ENCODE measurements around the gene NTF3. TPM values are rescaled to one million over a fixed set of nuclear protein-coding genes. Genes with fewer than 3 reads are reported as not detected.

NTF3 gene
- total RNA-seq, 2 donors from 2014 or later = 1.0 to 1.2 TPM

- no peaks in the 10 kb centered on the region for H3K9me3 ChIP-seq
- H3K27ac ChIP-seq = no peak overlapping the region
- no peaks in the 10 kb centered on the region for H3K4me1 ChIP-seq (replicated peaks)
- DNase-seq (ENCODE audit: low spot score) = no peak
- no peak for TF ChIP-seq POLR2A (IDR thresholded peaks at IDR 0.05)
- no peak for TF ChIP-seq CTCF (IDR thresholded peaks at IDR 0.05)
- TF ChIP-seq POLR2AphosphoS5 (IDR thresholded peaks at IDR 0.05) = no peak
- H3K36me3 ChIP-seq = no peaks in the 10 kb centered on the region
- no peak overlapping the region for H3K4me3 ChIP-seq
- 88% methylated on average over 9 of the region's 9 CpGs for WGBS
- no peaks in the 10 kb centered on the region for H3K27me3 ChIP-seq (replicated peaks; ENCODE audit: insufficient read depth)
- intact Hi-C loops (cut with DNase I) = no loop called here
Measured at GRCh38 chr12:5510251-5510805, 78.4 kb downstream of the NTF3 start.

GRCh38 chr12:5511256-5511643 is 79.3 kb downstream of the NTF3 start:
- H3K4me1 ChIP-seq (replicated peaks) = no peaks in the 10 kb centered on the region
- DNase-seq (ENCODE audit: low spot score) = no peak
- H3K36me3 ChIP-seq = no peaks in the 10 kb centered on the region
- 72% methylated on average over 6 of the region's 6 CpGs for WGBS
- H3K27me3 ChIP-seq (replicated peaks; ENCODE audit: insufficient read depth) = no peaks in the 10 kb centered on the region
- no peak overlapping the region for H3K4me3 ChIP-seq
- TF ChIP-seq CTCF (IDR thresholded peaks at IDR 0.05) (no peak), POLR2AphosphoS5 (IDR thresholded peaks at IDR 0.05) (no peak), POLR2A (IDR thresholded peaks at IDR 0.05) (no peak)
- intact Hi-C loops (cut with DNase I) = no loop called here
- H3K27ac ChIP-seq = no peak overlapping the region
- H3K9me3 ChIP-seq = no peaks in the 10 kb centered on the region

GRCh38 chr12:5511644-5512600 is 80.0 kb downstream of the NTF3 start:
- DNase-seq (ENCODE audit: low spot score) = peak; percentile 22
- no peaks in the 10 kb centered on the region for H3K27me3 ChIP-seq (replicated peaks; ENCODE audit: insufficient read depth)
- no peak overlapping the region for H3K27ac ChIP-seq
- TF ChIP-seq POLR2AphosphoS5 (IDR thresholded peaks at IDR 0.05) = no peak
- no peak for TF ChIP-seq POLR2A (IDR thresholded peaks at IDR 0.05)
- TF ChIP-seq CTCF (IDR thresholded peaks at IDR 0.05) = peak in 3 of 4 experiments; percentile 25 to 42 (median 34)
- no peaks in the 10 kb centered on the region for H3K4me1 ChIP-seq (replicated peaks)
- no peak overlapping the region for H3K4me3 ChIP-seq
- no peaks in the 10 kb centered on the region for H3K36me3 ChIP-seq
- intact Hi-C loops (cut with DNase I) = no loop called here
- H3K9me3 ChIP-seq = no peaks in the 10 kb centered on the region
- 28% methylated on average over 36 of the region's 36 CpGs for WGBS

- H3K4me3 ChIP-seq = no peak overlapping the region
- 67% methylated on average over 7 of the region's 7 CpGs for WGBS
- intact Hi-C loops (cut with DNase I) = no loop called here
- H3K36me3 ChIP-seq = no peaks in the 10 kb centered on the region
- H3K9me3 ChIP-seq = no peaks in the 10 kb centered on the region
- H3K27me3 ChIP-seq (replicated peaks; ENCODE audit: insufficient read depth) = no peaks in the 10 kb centered on the region
- H3K4me1 ChIP-seq (replicated peaks) = no peaks in the 10 kb centered on the region
- TF ChIP-seq POLR2A (IDR thresholded peaks at IDR 0.05) (no peak), CTCF (IDR thresholded peaks at IDR 0.05) (no peak), POLR2AphosphoS5 (IDR thresholded peaks at IDR 0.05) (no peak)
- DNase-seq (ENCODE audit: low spot score) = no peak
- no peak overlapping the region for H3K27ac ChIP-seq
Measured at GRCh38 chr12:5512601-5512970, 80.7 kb downstream of the NTF3 start.

Measured in prostate gland (tissue), 2 donors.